Testis (tissue), 2 donors: ENCODE results near the gene TEKT2.

Experiments used
- CTCF ChIP-seq, 3 experiments: fragments of 450-650 bp in 2 of 3; fragments of 200-600 bp in 1 of 3; sonication (generic) in 1 of 3; IDR thresholded peaks; one replicate each; pipeline ENCODE4 v1.5.1; 2016 to 2019; ENCODE audit warnings: antibody characterized with exemption in 3 of 3, mild to moderate bottlenecking in 2 of 3, moderate library complexity in 1 of 3
- POLR2A ChIP-seq: fragments of 450-650 bp; IDR thresholded peaks from one replicate; pipeline ENCODE4 v1.6.1; 2017; ENCODE audit warnings: antibody characterized with exemption, mild to moderate bottlenecking, moderate library complexity

GRCh38 chr1:36085126-36085525 is 1.2 kb downstream of the TEKT2 start:
- no peak for TF ChIP-seq CTCF (IDR thresholded peaks at IDR 0.05)
- TF ChIP-seq POLR2A, result no peak
